H1 (cell line): ENCODE data around the gene FBLN5. TPM values are rescaled to one million over a fixed set of nuclear protein-coding genes. Genes with fewer than 3 reads are reported as not detected.

Experiments
- CTCF ChIA-PET: fragments of 300-600 bp; sonication (Branson Sonifier 250); formaldehyde crosslinking; loops from one replicate; lab custom pipeline; 2021; ENCODE audit not compliant: partially characterized antibody; lab: Charles Lee
- POLR2A ChIA-PET: fragments of 300-600 bp; sonication (Branson Sonifier 250); formaldehyde crosslinking; loops from one replicate; lab custom pipeline; 2021; ENCODE audit warnings: inconsistent platforms; ENCODE audit not compliant: partially characterized antibody; lab: Charles Lee
- DNase-seq, 2 experiments: peaks; one replicate each; pipeline versions ENCODE4 v3.0.0 to v3.0.0-alpha.2; 2010 to 2022; ENCODE audit warnings: low spot score in 2 of 2, low read depth in 1 of 2, mixed read lengths in 1 of 2
- FAIRE-seq: peaks from 2 replicates; lab custom pipeline; 2011; peaks lifted over from hg19 to GRCh38; lab: Jason Lieb, UNC
- H2AFZ ChIP-seq: 2 replicates; pipeline ENCODE4 v1.8.1; 2012; ENCODE audit warnings: low read length, inconsistent platforms
- H2AK5ac ChIP-seq: 2 replicates; pipeline ENCODE4 v1.6.1; 2013; ENCODE audit warnings: low read depth, low read length
- H2BK120ac ChIP-seq: replicated peaks from 2 replicates; pipeline ENCODE3; 2013; ENCODE audit warnings: low read depth, low read length, inconsistent platforms
- H2BK12ac ChIP-seq: 2 replicates; pipeline ENCODE4 v1.6.1; 2013; ENCODE audit warnings: low read depth, low read length
- H2BK15ac ChIP-seq: 2 replicates; pipeline ENCODE4 v1.6.1; 2013; ENCODE audit warnings: low read length
- H2BK20ac ChIP-seq: 2 replicates; pipeline ENCODE4 v1.6.1; 2013; ENCODE audit warnings: low read length
- H2BK5ac ChIP-seq: 2 replicates; pipeline ENCODE4 v1.6.1; 2013; ENCODE audit warnings: low read depth, low read length
- H3K14ac ChIP-seq: 2 replicates; pipeline ENCODE4 v1.6.1; 2013; ENCODE audit warnings: inconsistent platforms; ENCODE audit not compliant: insufficient read length
- H3K18ac ChIP-seq: 2 replicates; pipeline ENCODE4 v1.6.1; 2013; ENCODE audit warnings: low read length; ENCODE audit errors: extremely low read depth
- H3K23ac ChIP-seq: 2 replicates; pipeline ENCODE4 v1.6.1; 2013; ENCODE audit warnings: inconsistent platforms; ENCODE audit not compliant: insufficient read length
- H3K23me2 ChIP-seq: 2 replicates; pipeline ENCODE4 v1.6.1; 2013; ENCODE audit warnings: low read depth, low read length
- H3K27ac ChIP-seq: 2 replicates; pipeline ENCODE4 v1.6.1; 2011; ENCODE audit warnings: low read depth, low read length, inconsistent platforms
- H3K27me3 ChIP-seq, 4 experiments: replicated peaks in 1 of 4; 1 replicate in 1 of 4; 2 replicates in 3 of 4; pipeline versions ENCODE4 v1.6.1 to v1.8.1; 2011 to 2013; ENCODE audit warnings: low read length in 3 of 4, mild to moderate bottlenecking in 3 of 4, inconsistent platforms in 2 of 4, mixed read lengths in 2 of 4, moderate library complexity in 1 of 4; ENCODE audit not compliant: control insufficient read depth in 3 of 4, insufficient read depth in 3 of 4; ENCODE audit errors: extremely low read depth in 1 of 4
- H3K36me3 ChIP-seq, 4 experiments: 2 replicates each; pipeline versions ENCODE4 v1.6.1 to v1.8.1; 2011 to 2013; ENCODE audit warnings: mild to moderate bottlenecking in 4 of 4, low read length in 3 of 4, moderate library complexity in 2 of 4, control low read depth in 1 of 4, inconsistent platforms in 1 of 4; ENCODE audit not compliant: insufficient read depth in 4 of 4, control insufficient read depth in 2 of 4
- H3K4ac ChIP-seq: replicated peaks from 2 replicates; pipeline ENCODE3; 2013; ENCODE audit warnings: low read length, low read depth, mixed read lengths, inconsistent platforms; ENCODE audit not compliant: insufficient read length
- H3K4me1 ChIP-seq, 4 experiments: replicated peaks in 1 of 4; 1 replicate in 1 of 4; 2 replicates in 3 of 4; pipeline versions ENCODE4 v1.6.1 to v1.8.1; 2011 to 2013; ENCODE audit warnings: low read length in 3 of 4, inconsistent platforms in 2 of 4, mixed read lengths in 1 of 4; ENCODE audit not compliant: insufficient read depth in 4 of 4, control insufficient read depth in 3 of 4
- H3K4me2 ChIP-seq, 2 experiments: 2 replicates each; pipeline versions ENCODE4 v1.6.1 to v1.8.1; 2011 to 2013; ENCODE audit warnings: low read depth in 2 of 2, low read length in 2 of 2, control low read depth in 1 of 2, inconsistent platforms in 1 of 2, mild to moderate bottlenecking in 1 of 2; ENCODE audit not compliant: insufficient read depth in 1 of 2
- H3K4me3 ChIP-seq, 4 experiments: fragments of 200-600, 300-600 bp in 1 of 4; sonication (generic), shearing (Covaris generic), sonication (Bioruptor Twin) in 1 of 4; 2 replicates each; pipeline versions ENCODE4 v1.5.1 to v1.8.1; 2011 to 2016; ENCODE audit warnings: low read length in 4 of 4, low read depth in 3 of 4, control low read depth in 2 of 4, inconsistent platforms in 2 of 4, mild to moderate bottlenecking in 2 of 4, mixed read lengths in 1 of 4, moderate library complexity in 1 of 4; ENCODE audit not compliant: insufficient read depth in 2 of 4; ENCODE audit errors: extremely low read depth in 1 of 4
- H3K56ac ChIP-seq: replicated peaks from 2 replicates; pipeline ENCODE3; 2013; ENCODE audit warnings: low read depth, mild to moderate bottlenecking, mixed read lengths, low read length, inconsistent platforms; ENCODE audit not compliant: insufficient read length
- H3K79me1 ChIP-seq: 2 replicates; pipeline ENCODE4 v1.6.1; 2013; ENCODE audit warnings: low read depth, low read length, control low read depth
- H3K79me2 ChIP-seq, 2 experiments: 2 replicates each; pipeline versions ENCODE4 v1.6.1 to v1.8.1; 2012 to 2013; ENCODE audit warnings: low read length in 2 of 2, mild to moderate bottlenecking in 2 of 2, inconsistent platforms in 1 of 2; ENCODE audit not compliant: insufficient read depth in 2 of 2, control insufficient read depth in 1 of 2
- H3K9ac ChIP-seq, 4 experiments: replicated peaks in 1 of 4; 1 replicate in 1 of 4; 2 replicates in 3 of 4; pipeline versions ENCODE4 v1.6.1 to v1.8.1; 2011 to 2013; ENCODE audit warnings: low read depth in 3 of 4, low read length in 3 of 4, control low read depth in 2 of 4, mild to moderate bottlenecking in 2 of 4, moderate library complexity in 2 of 4, inconsistent platforms in 1 of 4; ENCODE audit errors: extremely low read depth in 1 of 4
- H3K9me3 ChIP-seq, 2 experiments: 2 replicates each; pipeline versions ENCODE4 v1.6.1 to v1.8.1; 2012 to 2013; ENCODE audit warnings: mild to moderate bottlenecking in 2 of 2, moderate library complexity in 2 of 2, control low read depth in 1 of 2, inconsistent platforms in 1 of 2, low read depth in 1 of 2, low read length in 1 of 2, mixed read lengths in 1 of 2; ENCODE audit not compliant: insufficient read depth in 2 of 2
- H4K20me1 ChIP-seq, 2 experiments: replicated peaks in 1 of 2; 2 replicates each; pipeline versions ENCODE3 to v1.8.1; 2011 to 2013; ENCODE audit warnings: inconsistent platforms in 2 of 2, low read length in 2 of 2, mild to moderate bottlenecking in 1 of 2; ENCODE audit not compliant: insufficient read depth in 2 of 2, control insufficient read depth in 1 of 2
- H4K5ac ChIP-seq: 2 replicates; pipeline ENCODE4 v1.6.1; 2013; ENCODE audit warnings: low read length, low read depth, mixed read lengths, inconsistent platforms; ENCODE audit not compliant: insufficient read length
- H4K8ac ChIP-seq: 2 replicates; pipeline ENCODE4 v1.8.0; 2013; ENCODE audit warnings: mild to moderate bottlenecking, moderate library complexity, low read length, inconsistent platforms; ENCODE audit not compliant: insufficient read depth; ENCODE audit errors: extremely low read depth
- H4K91ac ChIP-seq: replicated peaks from 2 replicates; pipeline ENCODE3; 2013; ENCODE audit warnings: low read length, mixed read lengths, inconsistent platforms; ENCODE audit not compliant: insufficient read length
- CTBP2 ChIP-seq: IDR thresholded peaks from 2 replicates; pipeline ENCODE4 v1.7.0; 2011; ENCODE audit warnings: borderline replicate concordance, mild to moderate bottlenecking, moderate library complexity, mixed read lengths, low read length; ENCODE audit not compliant: insufficient read depth, insufficient read length
- GTF2F1 ChIP-seq: IDR thresholded peaks from 2 replicates; pipeline ENCODE4 v1.6.1; 2012; ENCODE audit warnings: low read depth, low read length, improper control_type of control experiment, borderline replicate concordance
- MAFK ChIP-seq: IDR thresholded peaks from 2 replicates; pipeline ENCODE4 v1.6.1; 2012; ENCODE audit warnings: low read depth, mild to moderate bottlenecking, improper control_type of control experiment, low read length
- NRF1 ChIP-seq: IDR thresholded peaks from 2 replicates; pipeline ENCODE4 v1.6.1; 2011; ENCODE audit warnings: mild to moderate bottlenecking, low read depth, low read length, improper control_type of control experiment
- TEAD4 ChIP-seq: IDR thresholded peaks from 2 replicates; pipeline ENCODE4 v1.6.1; 2012; ENCODE audit warnings: low read depth, low read length, inconsistent platforms, mixed read lengths
- USF2 ChIP-seq: IDR thresholded peaks from 2 replicates; pipeline ENCODE4 v1.6.1; 2011; ENCODE audit warnings: low read length, improper control_type of control experiment
- WGBS, 2 experiments: shearing (Covaris generic) in 1 of 2; methylation state at CpG; one replicate each; pipeline versions ENCODE4 v1.1.6 to v1.1.7; 2013 to 2015; ENCODE audit warnings: low lambda C conversion rate in 2 of 2, mixed read lengths in 2 of 2, inconsistent platforms in 1 of 2, low coverage in 1 of 2, missing lambda C conversion rate in 1 of 2; ENCODE audit not compliant: insufficient replicate concordance in 2 of 2, insufficient coverage in 1 of 2, insufficient read length in 1 of 2; ENCODE audit errors: extremely low coverage in 1 of 2, missing lambda C conversion rate in 1 of 2; 5-methylcytosine and 5-hydroxymethylcytosine counted together
- polyA plus RNA-seq, 7 experiments: library from polyadenylated mRNA; depleted of rRNA in 3 of 7; stranded (reverse) in 5 of 7; unstranded in 2 of 7; fragments of >200 nt in 5 of 7; fragments of 200-250 nt in 2 of 7; gene quantifications; 1 replicate in 5 of 7; 2 replicates in 1 of 7; 4 replicates in 1 of 7; pipeline versions ENCODE4 v1.2.1 to v1.2.3, GENCODE V29; 2011 to 2013; ENCODE audit warnings: missing spikeins in 2 of 7, mixed read lengths in 2 of 7
- total RNA-seq: library from RNA; stranded (reverse); fragmentation: NEBNext Ultra II Directional; extraction: Animal tissue kit (Norgen Biotek cat#: 25700); gene quantifications from 2 replicates; pipeline ENCODE4 v1.2.1, GENCODE V29; 2021

FBLN5 gene
- total and polyA plus RNA-seq, 2 of the 8 experiments (the other 6 are each of a cell fraction or from before 2014, with no cell fraction given) = 0.88 to 3.5 TPM

- FAIRE-seq (no peak), DNase-seq (no peak)
- H4K8ac ChIP-seq = no peak overlapping the region
- ChIA-PET CTCF (interaction anchor here (0.6 to 1.2 kb wide), 3 partner anchors 13 to 757 kb away, joined by 3 to 4 read pairs (median 4); no protein-coding TSS in a partner anchor), POLR2A (no interaction called here)
- no peak overlapping the region for H3K18ac ChIP-seq
- no peak overlapping the region for H2BK20ac ChIP-seq
- H3K9ac ChIP-seq = no peak overlapping the region
- H3K4me3 ChIP-seq = no peak overlapping the region
- H3K23me2 ChIP-seq = no peaks in the 10 kb centered on the region
- 0 out of 7 replicates have a peak, but pooled peaks cover 0 to 3% (median 0%) of the 10 kb centered on the region in 4 experiments for H3K4me1 ChIP-seq
- no peak overlapping the region for H2AFZ ChIP-seq
- no peak overlapping the region for H2BK120ac ChIP-seq
- no peaks in the 10 kb centered on the region for H3K79me1 ChIP-seq
- no peak overlapping the region for H2AK5ac ChIP-seq
- TF ChIP-seq NRF1 = no peak
- no peak for TF ChIP-seq USF2
- TF ChIP-seq GTF2F1 = no peak
- no peak for TF ChIP-seq CTBP2
- TF ChIP-seq TEAD4 = no peak
- TF ChIP-seq MAFK = no peak
- H3K4ac ChIP-seq = no peak overlapping the region
- H3K14ac ChIP-seq = no peak overlapping the region
- WGBS, 2 experiments = 83% methylated on average over 3 of the region's 3 CpGs; no CpG with 5 or more reads in 1 of the 2 experiments
- H2BK12ac ChIP-seq = no peak overlapping the region
- no peaks in the 10 kb centered on the region for H3K36me3 ChIP-seq
- H3K56ac ChIP-seq = no peak overlapping the region
- H3K4me2 ChIP-seq = no peak overlapping the region
- H3K9me3 ChIP-seq = no peaks in the 10 kb centered on the region
- H3K27ac ChIP-seq = no peak overlapping the region
- no peak overlapping the region for H3K23ac ChIP-seq
- H4K20me1 ChIP-seq = no peaks in the 10 kb centered on the region
- H2BK5ac ChIP-seq = no peak overlapping the region
- H2BK15ac ChIP-seq = no peak overlapping the region
- no peaks in the 10 kb centered on the region for H3K27me3 ChIP-seq
- H4K5ac ChIP-seq = no peak overlapping the region
- no peaks in the 10 kb centered on the region for H3K79me2 ChIP-seq
- no peak overlapping the region for H4K91ac ChIP-seq
These were observed 17.8 kb downstream of the FBLN5 start for GRCh38 chr14:91929700-91930099.
